Inferior parietal cortex (tissue), 1 donor: ENCODE measurements around the gene VWA2.
"Not testable (repeated sequence)": the region's sequence is repeated elsewhere in the genome, so short reads cannot be mapped to it uniquely, and the experiment has no call there.

Source experiments
- DNase-seq: peaks from one replicate; pipeline ENCODE4 v3.0.0-alpha.2; 2016; ENCODE audit errors: extremely low spot score

VWA2 gene

GRCh38 chr10:114319406-114320248, 80.6 kb downstream of the VWA2 start:
- DNase-seq: no peak

- no peak for DNase-seq
These were observed 81.4 kb downstream of the VWA2 start for GRCh38 chr10:114320249-114321116.

- no peak for DNase-seq
These were observed 83.3 kb downstream of the VWA2 start for GRCh38 chr10:114322344-114322743.

GRCh38 chr10:114323023-114323422, 84.0 kb downstream of the VWA2 start:
- DNase-seq: no peak

GRCh38 chr10:114326795-114327194, 87.7 kb downstream of the VWA2 start:
- DNase-seq: no peak

GRCh38 chr10:114327537-114328440, 88.7 kb downstream of the VWA2 start:
- DNase-seq: no peak

- no peak for DNase-seq
These were observed 89.4 kb downstream of the VWA2 start for GRCh38 chr10:114328441-114328812.

- no peak for DNase-seq
These were observed 89.8 kb downstream of the VWA2 start for GRCh38 chr10:114328874-114329273.

- no peak for DNase-seq
These were observed 90.7 kb downstream of the VWA2 start for GRCh38 chr10:114329634-114330365.

- DNase-seq: no peak
These were observed 93.5 kb downstream of the VWA2 start for GRCh38 chr10:114332301-114333192.

- DNase-seq: not testable (repeated sequence)
These were observed 94.4 kb downstream of the VWA2 start for GRCh38 chr10:114333441-114333840.

GRCh38 chr10:114334301-114334700, 95.2 kb downstream of the VWA2 start:
- DNase-seq: no peak

- DNase-seq: no peak
These were observed 96.6 kb downstream of the VWA2 start for GRCh38 chr10:114335614-114336013.

GRCh38 chr10:114336823-114337509, 97.9 kb downstream of the VWA2 start:
- DNase-seq: no peak

- DNase-seq: no peak
These were observed 98.7 kb downstream of the VWA2 start for GRCh38 chr10:114337510-114338462.

GRCh38 chr10:114340816-114341215, 101.8 kb downstream of the VWA2 start:
- DNase-seq: no peak
